Common myeloid progenitor, CD34-positive (primary cell): ENCODE measurements around the gene DPP9.
"Not testable (repeated sequence)": the region's sequence is repeated elsewhere in the genome, so short reads cannot be mapped to it uniquely, and the experiment has no call there.

ENCODE experiments used
- CTCF ChIA-PET: fragments of 350-600 bp; sonication (Branson Sonifier 250); formaldehyde crosslinking; loops from one replicate; lab custom pipeline; 2021; ENCODE audit warnings: antibody characterized with exemption; lab: Charles Lee
- POLR2A ChIA-PET: fragments of 350-600 bp; sonication (Branson Sonifier 250); formaldehyde crosslinking; loops from one replicate; lab custom pipeline; 2021; ENCODE audit warnings: antibody characterized with exemption; lab: Charles Lee
- DNase-seq, 3 donors: peaks; one replicate each; pipeline versions ENCODE4 v3.0.0 to v3.0.0-alpha.2; 2013
- H3K27ac ChIP-seq, 2 experiments: 1 replicate in 1 of 2; 2 replicates in 1 of 2; pipeline ENCODE4 v1.7.0; 2013; ENCODE audit warnings: inconsistent platforms in 2 of 2, low read length in 2 of 2, mild to moderate bottlenecking in 2 of 2, low read depth in 1 of 2, moderate library complexity in 1 of 2; ENCODE audit not compliant: severe bottlenecking in 2 of 2, insufficient read depth in 1 of 2, poor library complexity in 1 of 2
- H3K27me3 ChIP-seq, 5 experiments: replicated peaks in 2 of 5; 1 replicate in 3 of 5; 2 replicates in 2 of 5; pipeline versions ENCODE4 v1.6.1 to v1.7.0; 2013; ENCODE audit warnings: low read length in 4 of 5, mild to moderate bottlenecking in 2 of 5, moderate library complexity in 2 of 5, inconsistent platforms in 1 of 5; ENCODE audit not compliant: insufficient read depth in 5 of 5, control insufficient read depth in 4 of 5
- H3K36me3 ChIP-seq, 4 experiments: 1 replicate in 2 of 4; 2 replicates in 2 of 4; pipeline versions ENCODE4 v1.6.1 to v1.7.0; 2013; ENCODE audit warnings: low read length in 3 of 4, control low read depth in 1 of 4, mild to moderate bottlenecking in 1 of 4; ENCODE audit not compliant: control insufficient read depth in 4 of 4, insufficient read depth in 4 of 4
- H3K4me1 ChIP-seq, 4 experiments: 1 replicate in 3 of 4; 2 replicates in 1 of 4; pipeline versions ENCODE4 v1.6.1 to v1.7.1; 2013; ENCODE audit warnings: low read length in 3 of 4, mild to moderate bottlenecking in 3 of 4, control low read depth in 1 of 4, inconsistent platforms in 1 of 4, moderate library complexity in 1 of 4; ENCODE audit not compliant: control insufficient read depth in 4 of 4, insufficient read depth in 4 of 4; ENCODE audit errors: control extremely low read depth in 1 of 4
- H3K4me3 ChIP-seq, 7 experiments: 1 replicate in 4 of 7; 2 replicates in 3 of 7; pipeline versions ENCODE4 v1.5.1 to v1.7.0; 2013; ENCODE audit warnings: mild to moderate bottlenecking in 7 of 7, low read length in 6 of 7, moderate library complexity in 6 of 7, inconsistent platforms in 2 of 7, low read depth in 2 of 7, control low read depth in 1 of 7; ENCODE audit not compliant: insufficient read depth in 4 of 7, control insufficient read depth in 1 of 7; ENCODE audit errors: extremely low read depth in 1 of 7
- H3K9me3 ChIP-seq, 5 experiments: 1 replicate in 4 of 5; 2 replicates in 1 of 5; pipeline versions ENCODE4 v1.6.1 to v1.7.1; 2013; ENCODE audit warnings: low read length in 4 of 5, mild to moderate bottlenecking in 2 of 5, inconsistent platforms in 1 of 5, low read depth in 1 of 5, moderate library complexity in 1 of 5; ENCODE audit not compliant: control insufficient read depth in 4 of 5, insufficient read depth in 2 of 5; ENCODE audit errors: control extremely low read depth in 1 of 5
- WGBS: methylation state at CpG from one replicate; pipeline ENCODE4 v1.1.5; 2013; ENCODE audit not compliant: insufficient coverage; 5-methylcytosine and 5-hydroxymethylcytosine counted together

DPP9 gene

GRCh38 chr19:4749870-4750590, 26.4 kb upstream of the DPP9 start:
- Histone ChIP-seq H3K36me3 (no peaks in the 10 kb centered on the region), H3K27me3 (peaks cover 0 to 27% (median 4%) of the 10 kb centered on the region in 5 experiments), H3K9me3 (peaks cover 0 to 5% (median 0%) of the 10 kb centered on the region in 5 experiments), H3K4me3 (no peak overlapping the region), H3K4me1 (peaks cover 0 to 3% (median 0%) of the 10 kb centered on the region in 4 experiments), H3K27ac (no peak overlapping the region)
- POLR2A ChIA-PET, result no interaction called here
- DNase-seq, result peak in 1 of 3 donors; percentile 34
- WGBS, result 89% methylated on average over 13 of the region's 18 CpGs
- CTCF ChIA-PET, result interaction anchor here (0.9 kb wide), 1 partner anchor 18 kb away, joined by 3 read pairs; no protein-coding TSS in a partner anchor

GRCh38 chr19:4748589-4748988, 24.9 kb upstream of the DPP9 start:
- H3K4me3 ChIP-seq, result no peak overlapping the region
- ChIA-PET POLR2A (no interaction called here), CTCF (no interaction called here)
- H3K9me3 ChIP-seq, result peaks cover 0 to 5% (median 0%) of the 10 kb centered on the region in 5 experiments
- peaks cover 0 to 27% (median 4%) of the 10 kb centered on the region in 5 experiments for H3K27me3 ChIP-seq
- H3K4me1 ChIP-seq, result peaks cover 0 to 3% (median 0%) of the 10 kb centered on the region in 4 experiments
- 77% methylated on average over 7 of the region's 9 CpGs for WGBS
- DNase-seq, result no peak
- no peaks in the 10 kb centered on the region for H3K36me3 ChIP-seq
- no peak overlapping the region for H3K27ac ChIP-seq

- ChIA-PET POLR2A (no interaction called here), CTCF (no interaction called here)
- H3K36me3 ChIP-seq, result no peaks in the 10 kb centered on the region
- 43% methylated on average over 8 of the region's 11 CpGs for WGBS
- peaks cover 0 to 5% (median 0%) of the 10 kb centered on the region in 5 experiments for H3K9me3 ChIP-seq
- no peak for DNase-seq
- peaks cover 0 to 3% (median 0%) of the 10 kb centered on the region in 4 experiments for H3K4me1 ChIP-seq
- no peak overlapping the region for H3K4me3 ChIP-seq
- no peak overlapping the region for H3K27ac ChIP-seq
- H3K27me3 ChIP-seq, result peaks cover 0 to 29% (median 4%) of the 10 kb centered on the region in 5 experiments
These were observed 24.5 kb upstream of the DPP9 start for GRCh38 chr19:4748185-4748584.

- 82% methylated on average over 6 of the region's 8 CpGs for WGBS
- ChIA-PET POLR2A (no interaction called here), CTCF (no interaction called here)
- H3K36me3 ChIP-seq, result no peaks in the 10 kb centered on the region
- H3K27me3 ChIP-seq, result peaks cover 0 to 42% (median 8%) of the 10 kb centered on the region in 5 experiments
- peaks cover 0 to 5% (median 0%) of the 10 kb centered on the region in 5 experiments for H3K9me3 ChIP-seq
- DNase-seq, result no peak
- peaks cover 0 to 3% (median 0%) of the 10 kb centered on the region in 4 experiments for H3K4me1 ChIP-seq
- no peak overlapping the region for H3K4me3 ChIP-seq
- no peak overlapping the region for H3K27ac ChIP-seq
These were observed 22.3 kb upstream of the DPP9 start for GRCh38 chr19:4745986-4746385.

- WGBS, result 89% methylated on average over 10 of the region's 10 CpGs
- H3K9me3 ChIP-seq, POLR2A ChIA-PET: not testable (repeated sequence)
These were observed 21.5 kb upstream of the DPP9 start for GRCh38 chr19:4745175-4745574.

GRCh38 chr19:4744451-4745174, 21.0 kb upstream of the DPP9 start:
- Histone ChIP-seq H3K27ac (no peak overlapping the region), H3K4me3 (no peak overlapping the region), H3K9me3 (peaks cover 0 to 5% (median 0%) of the 10 kb centered on the region in 5 experiments), H3K4me1 (peaks cover 0 to 3% (median 0%) of the 10 kb centered on the region in 4 experiments), H3K27me3 (peaks cover 0 to 42% (median 8%) of the 10 kb centered on the region in 5 experiments), H3K36me3 (no peaks in the 10 kb centered on the region)
- WGBS, result 77% methylated on average over 8 of the region's 8 CpGs
- no peak for DNase-seq
- ChIA-PET POLR2A (no interaction called here), CTCF (interaction anchor here (0.6 kb wide), 1 partner anchor 53 kb away, joined by 3 read pairs; no protein-coding TSS in a partner anchor)

More at GRCh38 chr19:4745175-4745574, 21.5 kb upstream of the DPP9 start:
- H3K36me3 ChIP-seq, H3K4me3 ChIP-seq, CTCF ChIA-PET, H3K27ac ChIP-seq, DNase-seq, H3K4me1 ChIP-seq: not testable (repeated sequence)
- peaks cover 0 to 42% (median 8%) of the 10 kb centered on the region in 5 experiments for H3K27me3 ChIP-seq
